HEK293 (cell line): Measurements from ENCODE around the gene BDNF.

Experiments
- ATF2 ChIP-seq: fragments of 450-650 bp; formaldehyde crosslinking; IDR thresholded peaks from 2 replicates; pipeline ENCODE4 v1.5.1; 2016; ENCODE audit warnings: missing biosample characterization, missing genetic modification characterization, low read depth
- CTCF ChIP-seq: fragments of 450-650 bp; formaldehyde crosslinking; IDR thresholded peaks from 2 replicates; pipeline ENCODE4 v1.5.1; 2016; ENCODE audit warnings: missing biosample characterization, missing genetic modification characterization
- ELK4 ChIP-seq: IDR thresholded peaks from 2 replicates; pipeline ENCODE4 v1.6.1; 2011; ENCODE audit warnings: mild to moderate bottlenecking, low read depth, low read length, borderline replicate concordance
- KLF9 ChIP-seq: fragments of 450-650 bp; formaldehyde crosslinking; IDR thresholded peaks from 2 replicates; pipeline ENCODE4 v1.5.1; 2016; ENCODE audit warnings: missing biosample characterization, missing genetic modification characterization, low read depth
- REPIN1 ChIP-seq: fragments of 450-650 bp; formaldehyde crosslinking; IDR thresholded peaks from 2 replicates; pipeline ENCODE4 v1.5.1; 2017; ENCODE audit warnings: missing biosample characterization, missing genetic modification characterization, low read depth
- ZNF274 ChIP-seq, 2 experiments: fragments of 200-500 bp in 1 of 2; fragments of 450-650 bp in 1 of 2; sonication (Bioruptor generic) in 1 of 2; formaldehyde crosslinking in 1 of 2; IDR thresholded peaks; 2 replicates each; pipeline versions ENCODE4 v1.5.1 to v1.6.1; 2014 to 2016; ENCODE audit warnings: borderline replicate concordance in 1 of 2, inconsistent platforms in 1 of 2, low read length in 1 of 2, missing biosample characterization in 1 of 2, missing genetic modification characterization in 1 of 2
- ZNF76 ChIP-seq: fragments of 450-650 bp; formaldehyde crosslinking; IDR thresholded peaks from 2 replicates; pipeline ENCODE4; 2016; ENCODE audit warnings: low read depth, missing biosample characterization, missing genetic modification characterization, borderline replicate concordance

- TF ChIP-seq KLF9 (no peak), ZNF76 (tag by site-specific recombination) (no peak), CTCF (tag by site-specific recombination) (no peak), ZNF274 (IDR thresholded peaks at IDR 0.05; ENCODE audit: low read length) (no peak), ZNF274 (tag by site-specific recombination; IDR thresholded peaks at IDR 0.05; ENCODE audit: borderline replicate concordance) (no peak), ATF2 (tag by site-specific recombination) (no peak), ELK4 (no peak), REPIN1 (tag by site-specific recombination) (no peak)
These were observed 23.1 kb downstream of the BDNF start for GRCh38 chr11:27677108-27677507.
